HEK293T (cell line): ENCODE results near the gene KCNE4.

ENCODE experiments used
- ELF4 ChIP-seq: fragments of 450-650 bp; IDR thresholded peaks from 2 replicates; pipeline ENCODE4 v1.6.1; 2017; ENCODE audit warnings: antibody characterized with exemption
- FOXK2 ChIP-seq: fragments of 450-650 bp; IDR thresholded peaks from 2 replicates; pipeline ENCODE4 v1.6.1; 2016; ENCODE audit warnings: mild to moderate bottlenecking
- FOXM1 ChIP-seq: fragments of 450-650 bp; IDR thresholded peaks from 2 replicates; pipeline ENCODE4 v1.6.1; 2017; ENCODE audit warnings: mild to moderate bottlenecking, borderline replicate concordance
- HDGF ChIP-seq: fragments of 450-650 bp; IDR thresholded peaks from 2 replicates; pipeline ENCODE4 v1.6.1; 2017; ENCODE audit warnings: antibody characterized with exemption, borderline replicate concordance
- TARDBP ChIP-seq: fragments of 450-650 bp; IDR thresholded peaks from 2 replicates; pipeline ENCODE4 v1.6.1; 2016

DNA sequence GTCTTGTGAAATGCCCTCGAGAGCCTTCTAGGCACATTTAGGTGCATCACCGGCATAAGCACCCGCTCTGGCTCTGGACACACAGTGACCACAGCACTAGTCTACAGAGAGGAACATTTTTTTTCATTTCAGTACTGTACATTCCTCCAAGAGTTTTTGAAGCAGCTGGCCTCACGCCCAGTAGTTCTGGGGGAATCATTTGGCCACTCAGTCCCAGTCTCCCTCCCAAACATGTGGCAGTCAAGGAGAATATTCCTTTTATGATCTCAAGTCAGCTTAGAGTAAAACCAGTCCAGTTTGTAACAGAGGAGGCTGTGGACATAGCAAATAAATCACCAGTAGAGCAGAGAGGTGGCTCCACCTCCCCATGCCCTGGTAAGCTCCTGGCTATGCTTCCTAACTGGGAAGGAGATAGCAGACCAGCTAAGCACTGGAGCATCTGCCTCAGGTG is 48.1 kb downstream of the KCNE4 start:
- TF ChIP-seq FOXK2, result no peak
- TF ChIP-seq FOXM1, result no peak
- no peak for TF ChIP-seq TARDBP
- TF ChIP-seq ELF4, result no peak
- no peak for TF ChIP-seq HDGF
